OCI-LY1 (cell line): ENCODE data around the gene SMYD3.

Experiments
- H2AFZ ChIP-seq: fragments of 200-600 bp; sonication (generic), shearing (Covaris generic); 2 replicates; pipeline ENCODE4 v1.6.0; 2014; ENCODE audit warnings: antibody characterized with exemption, mild to moderate bottlenecking, low read length
- H3F3A ChIP-seq: fragments of 200-600 bp; sonication (generic), shearing (Covaris generic); 2 replicates; pipeline ENCODE4 v1.6.0; 2014; ENCODE audit warnings: mild to moderate bottlenecking, antibody characterized with exemption, low read length, moderate library complexity; ENCODE audit not compliant: insufficient read depth
- H3K27ac ChIP-seq: fragments of 200-600 bp; sonication (generic); 2 replicates; pipeline ENCODE4 v1.5.1; 2014; ENCODE audit warnings: low read length, mixed run types, mild to moderate bottlenecking, low read depth; ENCODE audit not compliant: poor library complexity, severe bottlenecking
- H3K27me3 ChIP-seq: fragments of 200-600 bp; sonication (generic); 2 replicates; pipeline ENCODE4 v1.6.0; 2014; ENCODE audit warnings: antibody characterized with exemption, mild to moderate bottlenecking, low read length, moderate library complexity; ENCODE audit not compliant: insufficient read depth
- H3K36me3 ChIP-seq: fragments of 200-600 bp; sonication (generic); 2 replicates; pipeline ENCODE4 v1.6.1; 2014; ENCODE audit warnings: mild to moderate bottlenecking, antibody characterized with exemption, low read length, moderate library complexity, mixed read lengths; ENCODE audit not compliant: insufficient read depth
- H3K4me1 ChIP-seq: fragments of 200-600 bp; sonication (generic); 2 replicates; pipeline ENCODE4 v1.5.1; 2014; ENCODE audit warnings: mild to moderate bottlenecking, low read length, moderate library complexity; ENCODE audit not compliant: insufficient read depth, severe bottlenecking
- H3K4me2 ChIP-seq: fragments of 200-600 bp; sonication (generic), shearing (Covaris generic); 2 replicates; pipeline ENCODE4 v1.6.1; 2014; ENCODE audit warnings: low read length
- H3K4me3 ChIP-seq: fragments of 200-600 bp; sonication (generic); 2 replicates; pipeline ENCODE4 v1.5.1; 2014; ENCODE audit warnings: low read length, low read depth, mild to moderate bottlenecking, mixed read lengths; ENCODE audit not compliant: poor library complexity, severe bottlenecking
- H3K79me2 ChIP-seq: fragments of 200-600 bp; shearing (Covaris generic); 2 replicates; pipeline ENCODE4 v1.6.1; 2016; ENCODE audit warnings: mixed run types, low read length, mixed read lengths; ENCODE audit not compliant: insufficient read depth
- H3K9ac ChIP-seq: fragments of 200-600 bp; sonication (generic), shearing (Covaris generic); 2 replicates; pipeline ENCODE4 v1.6.1; 2014; ENCODE audit warnings: mild to moderate bottlenecking, low read length, mixed read lengths
- H3K9me2 ChIP-seq: fragments of 200-600 bp; sonication (generic), shearing (Covaris generic); 2 replicates; pipeline ENCODE4 v1.6.1; 2014; ENCODE audit warnings: low read depth, mild to moderate bottlenecking, low read length, mixed read lengths
- H3K9me3 ChIP-seq: fragments of 200-600 bp; shearing (Covaris generic); 2 replicates; pipeline ENCODE4 v1.6.1; 2014; ENCODE audit warnings: low read length, mixed read lengths
- H4K20me1 ChIP-seq: fragments of 200-600 bp; sonication (generic), shearing (Covaris generic); 2 replicates; pipeline ENCODE4 v1.6.0; 2016; ENCODE audit warnings: mild to moderate bottlenecking, low read length; ENCODE audit not compliant: insufficient read depth
- CTCF ChIP-seq: fragments of 200-600 bp; sonication (generic), shearing (Covaris generic); IDR thresholded peaks from 2 replicates; pipeline ENCODE4 v1.5.1; 2017; ENCODE audit warnings: mild to moderate bottlenecking, antibody characterized with exemption, low read length, moderate library complexity, mixed read lengths
- EZH2 ChIP-seq: fragments of 200-600 bp; sonication (generic), shearing (Covaris generic); IDR thresholded peaks from 2 replicates; pipeline ENCODE4 v1.8.0; 2017; ENCODE audit warnings: borderline replicate concordance, mixed run types, mild to moderate bottlenecking, antibody characterized with exemption, low read length, moderate library complexity, mixed read lengths

The SMYD3 gene

GRCh38 chr1:246067432-246068216, 439.5 kb downstream of the SMYD3 start:
- H3K9me2 ChIP-seq: no peaks in the 10 kb centered on the region
- H3K9me3 ChIP-seq: no peaks in the 10 kb centered on the region
- H4K20me1 ChIP-seq: no peaks in the 10 kb centered on the region
- no peak overlapping the region for H3K9ac ChIP-seq
- no peak overlapping the region for H3K4me2 ChIP-seq
- no peaks in the 10 kb centered on the region for H3F3A ChIP-seq
- no peaks in the 10 kb centered on the region for H3K79me2 ChIP-seq
- TF ChIP-seq EZH2 (no peak), CTCF (no peak)
- no peaks in the 10 kb centered on the region for H3K4me1 ChIP-seq
- no peak overlapping the region for H2AFZ ChIP-seq
- no peak overlapping the region for H3K4me3 ChIP-seq
- no peaks in the 10 kb centered on the region for H3K27me3 ChIP-seq
- no peaks in the 10 kb centered on the region for H3K36me3 ChIP-seq
- no peak overlapping the region for H3K27ac ChIP-seq

GRCh38 chr1:246066573-246066972, 440.5 kb downstream of the SMYD3 start:
- Histone ChIP-seq H3K9ac (no peak overlapping the region), H3F3A (no peaks in the 10 kb centered on the region), H3K9me2 (no peaks in the 10 kb centered on the region), H3K27me3 (no peaks in the 10 kb centered on the region), H3K4me3 (no peak overlapping the region), H3K79me2 (no peaks in the 10 kb centered on the region), H3K36me3 (no peaks in the 10 kb centered on the region), H3K9me3 (no peaks in the 10 kb centered on the region), H3K27ac (no peak overlapping the region), H3K4me2 (no peak overlapping the region), H4K20me1 (no peaks in the 10 kb centered on the region), H2AFZ (no peak overlapping the region), H3K4me1 (no peaks in the 10 kb centered on the region)
- no peak for TF ChIP-seq CTCF
- no peak for TF ChIP-seq EZH2

- H3K27me3 ChIP-seq: no peaks in the 10 kb centered on the region
- H3K79me2 ChIP-seq: no peaks in the 10 kb centered on the region
- H2AFZ ChIP-seq: no peak overlapping the region
- H3K9ac ChIP-seq: no peak overlapping the region
- no peaks in the 10 kb centered on the region for H3K9me2 ChIP-seq
- no peaks in the 10 kb centered on the region for H3K9me3 ChIP-seq
- H3F3A ChIP-seq: no peaks in the 10 kb centered on the region
- H3K4me2 ChIP-seq: no peak overlapping the region
- no peak overlapping the region for H3K27ac ChIP-seq
- TF ChIP-seq EZH2: no peak
- TF ChIP-seq CTCF: no peak
- no peaks in the 10 kb centered on the region for H3K4me1 ChIP-seq
- no peaks in the 10 kb centered on the region for H4K20me1 ChIP-seq
- no peaks in the 10 kb centered on the region for H3K36me3 ChIP-seq
- H3K4me3 ChIP-seq: no peak overlapping the region
Measured at GRCh38 chr1:246065592-246065991, 441.5 kb downstream of the SMYD3 start.
